Activated gamma-delta T cell treated with anti-CD3 and anti-CD28 coated beads, Interleukin-2, amount 50 U/mL, for 16 hours (primary cell): ENCODE measurements around the gene DRAP1.
"Not testable (repeated sequence)": the region's sequence is repeated elsewhere in the genome, so short reads cannot be mapped to it uniquely, and the experiment has no call there.

ENCODE experiments used
- DNase-seq: peaks from one replicate; pipeline ENCODE4 v3.0.0-alpha.2; 2020; ENCODE audit warnings: low read depth

The DRAP1 gene

GRCh38 chr11:65931773-65932557 lies 12.7 kb downstream of the DRAP1 start:
- DNase-seq, result no peak

GRCh38 chr11:65932558-65932919 lies 13.3 kb downstream of the DRAP1 start:
- no peak for DNase-seq

GRCh38 chr11:65934014-65934413 lies 14.8 kb downstream of the DRAP1 start:
- no peak for DNase-seq

- DNase-seq, result no peak
Measured at GRCh38 chr11:65937766-65938165, 18.5 kb downstream of the DRAP1 start.

- DNase-seq, result no peak
Measured at GRCh38 chr11:65941720-65942310, 22.6 kb downstream of the DRAP1 start.

GRCh38 chr11:65942531-65942930 lies 23.3 kb downstream of the DRAP1 start:
- no peak for DNase-seq

GRCh38 chr11:65944191-65944590 lies 25.0 kb downstream of the DRAP1 start:
- no peak for DNase-seq

GRCh38 chr11:65944767-65945166 lies 25.5 kb downstream of the DRAP1 start:
- DNase-seq, result no peak

GRCh38 chr11:65945430-65945911 lies 26.2 kb downstream of the DRAP1 start, which contains the start of gene TSGA10IP:
TSGA10IP (plus strand) TSS chr11:65945480; CDS start chr11:65945676, 196 bp downstream.
- DNase-seq, result no peak

- no peak for DNase-seq
Measured at GRCh38 chr11:65945941-65946558, 26.8 kb downstream of the DRAP1 start.

- DNase-seq, result no peak
Measured at GRCh38 chr11:65946655-65947054, 27.4 kb downstream of the DRAP1 start.

GRCh38 chr11:65947133-65947532 lies 27.9 kb downstream of the DRAP1 start:
- no peak for DNase-seq

- DNase-seq, result no peak
Measured at GRCh38 chr11:65947603-65948125, 28.4 kb downstream of the DRAP1 start.

- not testable (repeated sequence) for DNase-seq
Measured at GRCh38 chr11:65950711-65951110, 31.5 kb downstream of the DRAP1 start.

- not testable (repeated sequence) for DNase-seq
Measured at GRCh38 chr11:65951641-65952040, 32.4 kb downstream of the DRAP1 start.

- no peak for DNase-seq
Measured at GRCh38 chr11:65952052-65952521, 32.9 kb downstream of the DRAP1 start.

GRCh38 chr11:65953471-65953870 lies 34.2 kb downstream of the DRAP1 start:
- DNase-seq, result no peak

- DNase-seq, result no peak
Measured at GRCh38 chr11:65954771-65955170, 35.5 kb downstream of the DRAP1 start.

- no peak for DNase-seq
Measured at GRCh38 chr11:65958291-65958690, 39.1 kb downstream of the DRAP1 start.

GRCh38 chr11:65958774-65959420 lies 39.7 kb downstream of the DRAP1 start:
- no peak for DNase-seq

GRCh38 chr11:65960824-65961266 lies 41.6 kb downstream of the DRAP1 start:
- DNase-seq, result no peak
